GM18858 (cell line): ENCODE results near the gene PCDHGA1.

Experiments used
- ATAC-seq: cut with Tn5 transposase; IDR thresholded peaks from one replicate; pipeline ENCODE4 v1.9.1; 2021; ENCODE audit not compliant: unreplicated experiment

The PCDHGA1 gene

GRCh38 chr5:141439411-141440141 is 109.3 kb downstream of the PCDHGA1 start:
- no peak for ATAC-seq

- ATAC-seq = no peak
Observed at GRCh38 chr5:141440341-141440740, 110.0 kb downstream of the PCDHGA1 start.

GRCh38 chr5:141441571-141442170 is 111.4 kb downstream of the PCDHGA1 start:
- no peak for ATAC-seq

GRCh38 chr5:141465351-141465750 is 135.0 kb downstream of the PCDHGA1 start:
- no peak for ATAC-seq

GRCh38 chr5:141475625-141476131 is 145.4 kb downstream of the PCDHGA1 start, which contains the start of gene PCDHGC3:
TSS of gene PCDHGC3 (plus strand) at chr5:141475966. CDS start at chr5:141476117, 151 bp downstream.
- ATAC-seq = peak; percentile 97

- ATAC-seq = peak; percentile 2
Observed at GRCh38 chr5:141476132-141476911, 146.0 kb downstream of the PCDHGA1 start.

- ATAC-seq = no peak
Observed at GRCh38 chr5:141477044-141477575, 146.8 kb downstream of the PCDHGA1 start.

GRCh38 chr5:141477815-141478214 is 147.5 kb downstream of the PCDHGA1 start:
- no peak for ATAC-seq

- ATAC-seq = no peak
Observed at GRCh38 chr5:141478321-141478945, 148.1 kb downstream of the PCDHGA1 start.

GRCh38 chr5:141479776-141480175 is 149.5 kb downstream of the PCDHGA1 start:
- ATAC-seq = no peak

- no peak for ATAC-seq
Observed at GRCh38 chr5:141483902-141484301, 153.6 kb downstream of the PCDHGA1 start.

GRCh38 chr5:141484310-141484640 is 154.0 kb downstream of the PCDHGA1 start:
- ATAC-seq = no peak

- ATAC-seq = no peak
Observed at GRCh38 chr5:141484641-141485311, 154.5 kb downstream of the PCDHGA1 start, which contains the start of gene PCDHGC4. TSS of gene PCDHGC4 (plus strand) at chr5:141485030. CDS start at chr5:141485174, 144 bp downstream.

GRCh38 chr5:141485321-141486055 is 155.2 kb downstream of the PCDHGA1 start:
- ATAC-seq = no peak

GRCh38 chr5:141486091-141486490 is 155.8 kb downstream of the PCDHGA1 start:
- ATAC-seq = no peak

GRCh38 chr5:141487131-141487530 is 156.8 kb downstream of the PCDHGA1 start:
- ATAC-seq = no peak

- ATAC-seq = no peak
Observed at GRCh38 chr5:141488591-141489561, 158.6 kb downstream of the PCDHGA1 start, which contains the start of gene PCDHGC5. TSS of gene PCDHGC5 (plus strand) at chr5:141489081. CDS start at chr5:141489241, 160 bp downstream.

GRCh38 chr5:141489841-141490240 is 159.5 kb downstream of the PCDHGA1 start:
- no peak for ATAC-seq
